CD4-positive, alpha-beta T cell (primary cell): ENCODE data around the gene L3HYPDH. TPM values are rescaled to one million over a fixed set of nuclear protein-coding genes. Genes with fewer than 3 reads are reported as not detected.

ENCODE experiments used
- ATAC-seq: fragments of 200-7000 bp; cut with Tn5 transposase; one replicate; pipeline ENCODE4 v1.10.0; 2022; ENCODE audit warnings: mild to moderate bottlenecking; ENCODE audit not compliant: poor library complexity
- CTCF ChIA-PET: fragments of 350-600 bp; sonication (Branson Sonifier 250); formaldehyde crosslinking; loops from one replicate; lab custom pipeline; 2021; ENCODE audit warnings: antibody characterized with exemption, inconsistent platforms; lab: Charles Lee
- POLR2A ChIA-PET: fragments of 350-600 bp; sonication (Branson Sonifier 250); formaldehyde crosslinking; loops from one replicate; lab custom pipeline; 2021; ENCODE audit warnings: antibody characterized with exemption, inconsistent platforms; lab: Charles Lee
- DNase-seq, 14 experiments: peaks; one replicate each; pipeline ENCODE4 v3.0.0-alpha.2; 2013 to 2020; ENCODE audit warnings: mixed read lengths in 2 of 14
- H3K27ac ChIP-seq, 2 donors: one replicate each; pipeline versions ENCODE4 v1.5.1 to v1.7.0; 2013; ENCODE audit warnings: low read length in 2 of 2, low read depth in 1 of 2, mild to moderate bottlenecking in 1 of 2
- H3K27me3 ChIP-seq, 2 experiments: 1 replicate in 1 of 2; 2 replicates in 1 of 2; pipeline versions ENCODE4 v1.6.1 to v1.7.0; 2013; ENCODE audit warnings: low read length in 2 of 2, control low read depth in 1 of 2, mild to moderate bottlenecking in 1 of 2, moderate library complexity in 1 of 2; ENCODE audit not compliant: insufficient read depth in 2 of 2, control insufficient read depth in 1 of 2
- H3K36me3 ChIP-seq: one replicate; pipeline ENCODE4 v1.6.1; 2013; ENCODE audit warnings: low read length, control low read depth; ENCODE audit not compliant: insufficient read depth
- H3K4me1 ChIP-seq: one replicate; pipeline ENCODE4 v1.6.1; 2013; ENCODE audit warnings: low read length, control low read depth; ENCODE audit not compliant: insufficient read depth
- H3K4me3 ChIP-seq: one replicate; pipeline ENCODE4 v1.5.1; 2013; ENCODE audit warnings: mild to moderate bottlenecking, low read length, moderate library complexity
- H3K9me3 ChIP-seq, 2 experiments: 1 replicate in 1 of 2; 2 replicates in 1 of 2; pipeline versions ENCODE4 v1.6.1 to v1.7.0; 2013; ENCODE audit warnings: low read length in 2 of 2, mild to moderate bottlenecking in 2 of 2, control low read depth in 1 of 2, moderate library complexity in 1 of 2; ENCODE audit not compliant: control insufficient read depth in 1 of 2, insufficient read depth in 1 of 2
- H3K27ac Mint-ChIP-seq: one replicate; pipeline ENCODE4 v1.8.0; 2020; ENCODE audit warnings: mixed read lengths
- H3K27me3 Mint-ChIP-seq: one replicate; pipeline ENCODE4 v1.8.0; 2021; ENCODE audit warnings: mixed read lengths
- H3K36me3 Mint-ChIP-seq: one replicate; pipeline ENCODE4 v1.8.0; 2021; ENCODE audit warnings: low read depth, mixed read lengths
- H3K4me1 Mint-ChIP-seq: one replicate; pipeline ENCODE4 v1.8.0; 2021; ENCODE audit warnings: low read depth, mixed read lengths
- H3K4me3 Mint-ChIP-seq: one replicate; pipeline ENCODE4 v1.8.0; 2020; ENCODE audit warnings: mild to moderate bottlenecking, mixed read lengths
- H3K9me3 Mint-ChIP-seq: one replicate; pipeline ENCODE4 v1.8.0; 2020; ENCODE audit warnings: mixed read lengths
- CTCF ChIP-seq: fragments of 200-600 bp; IDR thresholded peaks from one replicate; pipeline ENCODE4 v1.8.0; 2022; ENCODE audit warnings: antibody characterized with exemption, mild to moderate bottlenecking
- intact Hi-C, 2 experiments: fragments of 100-400 bp; cut with DNase I in 1 of 2; cut with micrococcal nuclease in 1 of 2; formaldehyde crosslinking; loops; one replicate each; pipeline versions ENCODE4 v1.15.1 to v1.9.0; 2023 to 2025; cut with DNase I, micrococcal nuclease
- total RNA-seq, 174 experiments: library from RNA in 2 of 174; stranded (reverse) in 2 of 174; gene quantifications; one replicate each; pipeline ENCODE4 v1.2.3 and lab custom pipeline; 2021 to 2026

L3HYPDH gene
- total RNA-seq, 2 experiments from 2014 or later = 10.6 to 11.1 TPM

DNA sequence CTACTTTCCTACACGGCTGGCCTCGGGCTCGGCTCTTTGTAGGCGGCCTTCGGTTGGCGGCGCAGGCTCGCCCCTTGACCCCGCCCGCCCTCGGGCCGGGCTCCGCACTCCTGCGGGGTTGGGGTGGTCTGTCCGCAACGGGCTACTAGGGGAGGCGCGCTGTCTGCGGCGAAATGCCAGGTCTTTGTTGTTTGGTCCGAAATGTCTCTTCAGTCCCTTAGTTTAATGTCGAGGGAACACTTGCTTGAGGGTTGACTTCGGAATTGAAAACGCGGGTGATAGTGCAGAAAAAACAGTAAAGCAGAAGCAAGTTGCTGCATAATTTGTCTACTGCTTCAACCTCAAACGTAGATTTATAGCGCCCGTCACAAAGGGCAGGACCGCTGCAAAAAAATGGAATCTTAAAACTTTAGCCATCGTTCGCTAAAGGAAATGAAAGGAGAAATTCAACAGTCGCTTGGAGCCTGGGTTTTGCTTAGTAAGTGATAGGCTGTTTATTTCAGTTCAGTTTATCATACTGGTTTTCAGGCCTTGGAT, 499 bp upstream of the L3HYPDH start:
- H3K4me1 ChIP-seq = peaks cover 39% of the 10 kb centered on the region
- Mint-ChIP-seq H3K9me3 (no peaks in the 10 kb centered on the region), H3K27me3 (no peaks in the 10 kb centered on the region), H3K36me3 (peaks cover 40% of the 10 kb centered on the region), H3K4me1 (peaks cover 80% of the 10 kb centered on the region), H3K27ac (peak overlapping the region; percentile 96), H3K4me3 (peak overlapping the region; percentile 99)
- ATAC-seq = peak; percentile 51
- H3K27me3 ChIP-seq = no peaks in the 10 kb centered on the region
- DNase-seq = no peak
- H3K4me3 ChIP-seq = peak overlapping the region; percentile 99
- no peak for TF ChIP-seq CTCF
- peaks cover 18% of the 10 kb centered on the region for H3K36me3 ChIP-seq
- ChIA-PET POLR2A (interaction anchor here (0.6 to 3.0 kb wide), 14 partner anchors 11 to 1240 kb away, joined by 3 to 42 read pairs (median 5); partner anchors contain the start of genes ARID4A, CCDC175, DAAM1 and GPR135), CTCF (interaction anchor here (1.0 to 1.6 kb wide), 4 partner anchors 15 to 1054 kb away, joined by 3 to 7 read pairs (median 5); partner anchors contain the start of genes DAAM1 and GPR135)
- intact Hi-C loops = loop anchor here (2.0 to 10.0 kb wide), 9 partner anchors 20 to 1490 kb away; partner anchors contain the start of genes DAAM1 (in 2 of the 2), PCNX4 (in 2 of the 2), GPR135 (in 1 of the 2) and KIAA0586 (in 1 of the 2)
- H3K9me3 ChIP-seq = no peaks in the 10 kb centered on the region
- H3K27ac ChIP-seq = peak overlapping the region; percentile 62 to 63

DNA sequence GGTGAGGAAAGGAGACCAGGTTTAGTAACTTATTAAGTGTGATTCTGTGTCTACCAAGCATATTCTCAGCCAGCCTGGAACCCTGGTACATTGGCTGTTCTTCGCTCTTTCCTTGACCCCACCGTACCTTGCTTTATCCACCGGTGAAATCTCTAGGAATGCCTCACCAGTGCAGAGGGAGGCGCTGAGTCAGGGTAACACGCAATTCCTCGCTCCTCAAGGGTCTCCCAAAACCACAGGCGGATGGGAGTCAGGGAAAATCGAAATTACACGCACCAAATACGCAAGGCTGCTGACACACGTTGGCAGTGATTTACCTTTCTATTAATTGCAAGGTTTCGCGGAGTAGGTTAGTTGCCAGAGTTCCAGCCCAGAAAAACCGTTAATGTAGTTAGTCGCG, 845 bp downstream of the L3HYPDH start:
- H3K4me3 ChIP-seq = peak overlapping the region; percentile 99
- POLR2A ChIA-PET = interaction anchor here (0.7 to 3.0 kb wide), 6 partner anchors 19 to 1056 kb away, joined by 3 to 42 read pairs (median 16); partner anchors contain the start of genes DAAM1, GPR135, KIAA0586 and PPM1A
- peak overlapping the region; percentile 99 for H3K4me3 Mint-ChIP-seq
- ATAC-seq (no peak), DNase-seq (no peak)
- H3K36me3 ChIP-seq = peaks cover 8% of the 10 kb centered on the region
- peaks cover 33% of the 10 kb centered on the region for H3K36me3 Mint-ChIP-seq
- no peak overlapping the region for H3K27ac ChIP-seq
- CTCF ChIA-PET = interaction anchor here (0.9 to 1.6 kb wide), 5 partner anchors 19 to 482 kb away, joined by 3 to 7 read pairs (median 6); partner anchors contain the start of genes CCDC175, DAAM1 and GPR135
- intact Hi-C loops = loop anchor here (5.0 to 10.0 kb wide), 8 partner anchors 296 to 1491 kb away; partner anchors contain the start of genes DAAM1 (in 2 of the 2), PCNX4 (in 2 of the 2), KIAA0586 (in 1 of the 2) and PPM1A (in 1 of the 2)
- peaks cover 66% of the 10 kb centered on the region for H3K4me1 Mint-ChIP-seq
- H3K9me3 ChIP-seq = no peaks in the 10 kb centered on the region
- TF ChIP-seq CTCF = no peak
- peaks cover 39% of the 10 kb centered on the region for H3K4me1 ChIP-seq
- peak overlapping the region; percentile 96 for H3K27ac Mint-ChIP-seq
- no peaks in the 10 kb centered on the region for H3K27me3 ChIP-seq
- no peaks in the 10 kb centered on the region for H3K9me3 Mint-ChIP-seq
- no peaks in the 10 kb centered on the region for H3K27me3 Mint-ChIP-seq

GRCh38 chr14:59482541-59483331, 1.5 kb downstream of the L3HYPDH start:
- ChIA-PET POLR2A (interaction anchor here (0.7 to 3.0 kb wide), 3 partner anchors 18 to 1055 kb away, joined by 3 to 16 read pairs (median 3); partner anchors contain the start of genes DAAM1, GPR135, KIAA0586 and TIMM9), CTCF (interaction anchor here (1.1 to 1.6 kb wide), 3 partner anchors 18 to 483 kb away, joined by 3 to 6 read pairs (median 5); partner anchors contain the start of genes CCDC175 and GPR135)
- ATAC-seq (no peak), DNase-seq (no peak)
- peaks cover 61% of the 10 kb centered on the region for H3K4me1 Mint-ChIP-seq
- peak overlapping the region; percentile 99 for H3K4me3 Mint-ChIP-seq
- intact Hi-C loops = loop anchor here (5.0 to 10.0 kb wide), 8 partner anchors 295 to 1492 kb away; partner anchors contain the start of genes DAAM1 (in 2 of the 2), PCNX4 (in 2 of the 2), KIAA0586 (in 1 of the 2) and PPM1A (in 1 of the 2)
- peak overlapping the region; percentile 99 for H3K4me3 ChIP-seq
- H3K9me3 Mint-ChIP-seq = no peaks in the 10 kb centered on the region
- no peaks in the 10 kb centered on the region for H3K9me3 ChIP-seq
- peaks cover 29% of the 10 kb centered on the region for H3K36me3 Mint-ChIP-seq
- no peaks in the 10 kb centered on the region for H3K27me3 Mint-ChIP-seq
- peaks cover 4% of the 10 kb centered on the region for H3K36me3 ChIP-seq
- H3K27me3 ChIP-seq = no peaks in the 10 kb centered on the region
- peaks cover 39% of the 10 kb centered on the region for H3K4me1 ChIP-seq
- TF ChIP-seq CTCF = no peak
- peak overlapping the region; percentile 96 for H3K27ac Mint-ChIP-seq
- H3K27ac ChIP-seq = no peak overlapping the region
